Endothelial cell of umbilical vein (primary cell): ENCODE measurements around the gene ARF6. TPM values are rescaled to one million over a fixed set of nuclear protein-coding genes. Genes with fewer than 3 reads are reported as not detected.

Experiments
- BruUV-seq: library from RNA; stranded (reverse); fragments of 400-500 nt; replicated peaks from 2 replicates; lab custom pipeline; 2021; lab: Mats Ljungman, UMichigan
- CTCF ChIA-PET: fragments of 300-600, 350-600 bp; sonication (Branson Sonifier 250); formaldehyde crosslinking; loops from one replicate; lab custom pipeline; 2021; ENCODE audit warnings: antibody characterized with exemption, inconsistent platforms; lab: Charles Lee
- POLR2A ChIA-PET: fragments of 300-600, 350-600 bp; sonication (Branson Sonifier 250); formaldehyde crosslinking; loops from one replicate; lab custom pipeline; 2021; ENCODE audit warnings: antibody characterized with exemption, inconsistent platforms; lab: Charles Lee
- DNase-seq: peaks from one replicate; pipeline ENCODE4 v3.0.0-alpha.2; 2011; ENCODE audit warnings: low read depth, low spot score
- FAIRE-seq: peaks from 2 replicates; lab custom pipeline; 2011; peaks lifted over from hg19 to GRCh38; lab: Jason Lieb, UNC
- H2AFZ ChIP-seq: 2 replicates; pipeline ENCODE4 v1.6.0; 2012; ENCODE audit warnings: low read depth, low read length, control low read depth, inconsistent platforms
- H3K27ac ChIP-seq: 2 replicates; pipeline ENCODE4 v1.5.1; 2011; ENCODE audit warnings: low read depth, mild to moderate bottlenecking, control low read depth, low read length, moderate library complexity; ENCODE audit not compliant: insufficient read depth
- H3K27me3 ChIP-seq, 2 experiments: 2 replicates each; pipeline versions ENCODE4 v1.6.0 to v1.6.1; 2011; ENCODE audit warnings: low read length in 2 of 2, mixed read lengths in 1 of 2; ENCODE audit not compliant: control insufficient read depth in 2 of 2, insufficient read depth in 2 of 2
- H3K36me3 ChIP-seq, 2 experiments: 2 replicates in 1 of 2; 3 replicates in 1 of 2; pipeline ENCODE4 v1.5.1; 2011; ENCODE audit warnings: low read length in 2 of 2, mild to moderate bottlenecking in 1 of 2, moderate library complexity in 1 of 2; ENCODE audit not compliant: control insufficient read depth in 2 of 2, insufficient read depth in 2 of 2; ENCODE audit errors: extremely low read depth in 1 of 2
- H3K4me1 ChIP-seq: 3 replicates; pipeline ENCODE4 v1.5.1; 2011; ENCODE audit warnings: mild to moderate bottlenecking, low read length; ENCODE audit not compliant: control insufficient read depth, insufficient read depth; ENCODE audit errors: extremely low read depth
- H3K4me2 ChIP-seq: 2 replicates; pipeline ENCODE4 v1.6.1; 2011; ENCODE audit warnings: low read length, control low read depth, mixed read lengths; ENCODE audit not compliant: insufficient read depth
- H3K4me3 ChIP-seq, 3 experiments: fragments of 200-600 bp in 1 of 3; sonication (generic), shearing (Covaris generic) in 1 of 3; replicated peaks in 1 of 3; 2 replicates each; pipeline ENCODE4 v1.5.1; 2011 to 2016; ENCODE audit warnings: control low read depth in 3 of 3, low read length in 3 of 3, mild to moderate bottlenecking in 2 of 3, inconsistent platforms in 1 of 3, low read depth in 1 of 3, moderate library complexity in 1 of 3; ENCODE audit not compliant: insufficient read depth in 1 of 3
- H3K79me2 ChIP-seq: 2 replicates; pipeline ENCODE4 v1.6.0; 2012; ENCODE audit warnings: low read length, inconsistent platforms; ENCODE audit not compliant: control insufficient read depth, insufficient read depth
- H3K9ac ChIP-seq: replicated peaks from 2 replicates; pipeline ENCODE3; 2011; ENCODE audit warnings: low read length, control low read depth; ENCODE audit not compliant: insufficient read depth; ENCODE audit errors: extremely low read depth
- H3K9me1 ChIP-seq: replicated peaks from 3 replicates; pipeline ENCODE4 v1.6.0; 2011; ENCODE audit warnings: mild to moderate bottlenecking, low read length; ENCODE audit not compliant: control insufficient read depth, insufficient read depth; ENCODE audit errors: extremely low read depth
- H3K9me3 ChIP-seq: replicated peaks from 2 replicates; pipeline ENCODE4 v1.5.1; 2012; ENCODE audit warnings: low read length, inconsistent platforms; ENCODE audit not compliant: control insufficient read depth, insufficient read depth
- H4K20me1 ChIP-seq: replicated peaks from 2 replicates; pipeline ENCODE3; 2011; ENCODE audit warnings: mild to moderate bottlenecking, low read length; ENCODE audit not compliant: control insufficient read depth, insufficient read depth; ENCODE audit errors: extremely low read depth
- CTCF ChIP-seq, 2 donors: IDR thresholded peaks; 1 replicate in 1 of 2; 2 replicates in 1 of 2; pipeline ENCODE4 v1.5.1; 2011; ENCODE audit warnings: low read length in 2 of 2, mild to moderate bottlenecking in 2 of 2, moderate library complexity in 2 of 2, control low read depth in 1 of 2, inconsistent platforms in 1 of 2, low read depth in 1 of 2; ENCODE audit not compliant: insufficient read depth in 1 of 2; ENCODE audit errors: extremely low read depth in 1 of 2
- EZH2 ChIP-seq: IDR thresholded peaks from 2 replicates; pipeline ENCODE4 v1.6.1; 2012; ENCODE audit warnings: borderline replicate concordance, low read depth, mild to moderate bottlenecking, moderate library complexity, low read length, inconsistent platforms; ENCODE audit not compliant: severe bottlenecking
- FOS ChIP-seq: IDR thresholded peaks from 2 replicates; pipeline ENCODE4 v1.6.1; 2011; ENCODE audit warnings: mild to moderate bottlenecking, low read length, moderate library complexity, borderline replicate concordance; ENCODE audit not compliant: insufficient read depth
- GATA2 ChIP-seq: IDR thresholded peaks from 2 replicates; pipeline ENCODE4 v1.7.0; 2011; ENCODE audit warnings: low read depth, mild to moderate bottlenecking, moderate library complexity, mixed read lengths, low read length; ENCODE audit not compliant: insufficient read length, insufficient read depth
- JUN ChIP-seq: IDR thresholded peaks from 2 replicates; pipeline ENCODE4 v1.6.1; 2011; ENCODE audit warnings: borderline replicate concordance, low read depth; ENCODE audit not compliant: insufficient read length, insufficient read depth
- MAX ChIP-seq: IDR thresholded peaks from 2 replicates; pipeline ENCODE4 v1.6.1; 2011; ENCODE audit not compliant: insufficient read depth, insufficient read length
- POLR2A ChIP-seq: IDR thresholded peaks from 2 replicates; pipeline ENCODE4 v1.6.1; 2012; ENCODE audit warnings: low read depth, mild to moderate bottlenecking, control low read depth, low read length
- POLR2AphosphoS5 ChIP-seq: IDR thresholded peaks from 2 replicates; pipeline ENCODE4 v1.6.1; 2012; ENCODE audit warnings: low read depth, mild to moderate bottlenecking, control low read depth, low read length, moderate library complexity; ENCODE audit not compliant: insufficient read depth
- dilution Hi-C: fragments of 300-500 bp; cut with MboI; formaldehyde crosslinking; loops from one replicate; pipeline ENCODE4 v1.15.0; 2019; ENCODE audit warnings: low sequenced_read_pairs; ENCODE audit not compliant: extremely low pct_ligation_motif_present
- intact Hi-C: fragments of 100-400 bp; cut with micrococcal nuclease; formaldehyde crosslinking; loops from one replicate; pipeline ENCODE4 v1.10.0; 2022
- polyA plus RNA-seq, 4 experiments: library from polyadenylated mRNA; depleted of rRNA in 3 of 4; stranded (reverse) in 3 of 4; unstranded in 1 of 4; fragments of >200 nt; gene quantifications; 2 replicates each; pipeline versions ENCODE4 v1.2.1 to v1.2.3, GENCODE V29; 2011 to 2012; ENCODE audit warnings: missing spikeins in 1 of 4
- total RNA-seq: library from RNA; stranded (reverse); gene quantifications from 2 replicates; pipeline ENCODE4 v1.2.3, GENCODE V29; 2021

The ARF6 gene
- total and polyA plus RNA-seq, 2 donors (not counting 3 experiments of a cell fraction or from before 2014, with no cell fraction given): 21.7 to 73.6 TPM

- no peaks in the 10 kb centered on the region for H3K36me3 ChIP-seq
- H3K9me1 ChIP-seq: no peaks in the 10 kb centered on the region
- FAIRE-seq (no peak), DNase-seq (no peak)
- BruUV-seq: no TSS peak
- intact Hi-C loops (no loop called here), dilution Hi-C loops (no loop called here)
- no peak overlapping the region for H3K4me2 ChIP-seq
- TF ChIP-seq MAX (no peak), EZH2 (no peak), CTCF (IDR thresholded peaks at IDR 0.05; ENCODE audit: extremely low read depth in 1 of 2, insufficient read depth in 1 of 2, low read depth in 1 of 2, low read length in 2 of 2) (no peak), JUN (no peak), POLR2AphosphoS5 (no peak), GATA2 (no peak), FOS (no peak), POLR2A (no peak)
- no peaks in the 10 kb centered on the region for H3K4me1 ChIP-seq
- H3K9ac ChIP-seq: no peak overlapping the region
- H3K9me3 ChIP-seq: no peaks in the 10 kb centered on the region
- POLR2A ChIA-PET: no interaction called here
- H3K79me2 ChIP-seq: no peaks in the 10 kb centered on the region
- H4K20me1 ChIP-seq: no peaks in the 10 kb centered on the region
- no peak overlapping the region for H3K27ac ChIP-seq
- H3K4me3 ChIP-seq: no peak overlapping the region
- CTCF ChIA-PET: interaction anchor here (0.8 to 1.3 kb wide), 4 partner anchors 8 to 23 kb away, joined by 3 to 4 read pairs (median 4); partner anchors contain the start of gene NEMF
- H3K27me3 ChIP-seq: no peaks in the 10 kb centered on the region
- no peak overlapping the region for H2AFZ ChIP-seq
Observed at GRCh38 chr14:49875640-49876198, 17.2 kb upstream of the ARF6 start.
